Measurements from ENCODE around the gene DOK6.

DNA sequence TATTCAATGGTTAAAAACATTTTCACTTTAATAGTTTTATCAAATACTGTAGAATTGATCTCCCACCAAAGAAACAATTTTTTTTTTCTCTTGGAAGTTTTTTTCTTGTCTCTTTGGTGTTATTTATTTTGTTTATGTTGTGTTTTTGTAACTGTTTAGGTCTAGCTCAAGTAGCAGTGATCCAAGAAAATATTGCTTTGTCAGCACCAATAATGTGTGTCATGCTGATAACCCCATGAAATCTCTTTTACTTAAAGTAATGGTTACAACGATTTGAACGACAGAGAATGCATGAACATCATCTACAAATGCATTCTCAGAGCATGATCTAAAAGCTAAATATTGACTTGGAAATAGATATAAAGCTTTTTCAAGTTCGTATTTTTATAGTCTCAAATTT, 122.9 kb downstream of the DOK6 start:
- TF ChIP-seq, protein P1, sequence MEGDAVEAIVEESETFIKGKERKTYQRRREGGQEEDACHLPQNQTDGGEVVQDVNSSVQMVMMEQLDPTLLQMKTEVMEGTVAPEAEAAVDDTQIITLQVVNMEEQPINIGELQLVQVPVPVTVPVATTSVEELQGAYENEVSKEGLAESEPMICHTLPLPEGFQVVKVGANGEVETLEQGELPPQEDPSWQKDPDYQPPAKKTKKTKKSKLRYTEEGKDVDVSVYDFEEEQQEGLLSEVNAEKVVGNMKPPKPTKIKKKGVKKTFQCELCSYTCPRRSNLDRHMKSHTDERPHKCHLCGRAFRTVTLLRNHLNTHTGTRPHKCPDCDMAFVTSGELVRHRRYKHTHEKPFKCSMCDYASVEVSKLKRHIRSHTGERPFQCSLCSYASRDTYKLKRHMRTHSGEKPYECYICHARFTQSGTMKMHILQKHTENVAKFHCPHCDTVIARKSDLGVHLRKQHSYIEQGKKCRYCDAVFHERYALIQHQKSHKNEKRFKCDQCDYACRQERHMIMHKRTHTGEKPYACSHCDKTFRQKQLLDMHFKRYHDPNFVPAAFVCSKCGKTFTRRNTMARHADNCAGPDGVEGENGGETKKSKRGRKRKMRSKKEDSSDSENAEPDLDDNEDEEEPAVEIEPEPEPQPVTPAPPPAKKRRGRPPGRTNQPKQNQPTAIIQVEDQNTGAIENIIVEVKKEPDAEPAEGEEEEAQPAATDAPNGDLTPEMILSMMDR (IDR thresholded peaks at IDR 0.05 in 8 of 11, conservative IDR thresholded peaks at IDR 0.05 in 3 of 11): no peak
- no peak for TF ChIP-seq POLR2A (IDR thresholded peaks at IDR 0.05)

Data from spleen (tissue), 7 donors.